ENCODE measurements around the gene RABEP1.

Gene RABEP1

DNA sequence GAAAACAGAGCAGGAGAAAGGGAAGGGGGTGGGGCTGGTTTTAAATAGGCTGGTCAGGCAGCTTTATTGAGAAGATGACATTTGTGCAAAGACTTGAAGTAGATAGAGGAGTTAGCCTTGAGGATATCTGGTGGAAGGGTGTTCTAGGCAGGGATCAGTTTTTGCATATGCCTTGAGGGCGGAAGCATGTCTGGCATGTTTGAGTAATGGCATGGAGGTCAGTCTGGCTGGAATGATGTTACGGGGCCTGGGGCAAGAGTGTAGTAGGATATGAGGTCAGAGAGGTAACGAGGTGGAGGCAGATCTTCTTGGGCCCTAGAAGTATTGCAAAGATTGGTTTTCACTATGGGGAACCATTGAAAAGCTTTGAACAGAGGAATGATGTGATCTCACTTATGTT lies 4.8 kb downstream of the RABEP1 start:
- Histone ChIP-seq H3K27ac (replicated peaks; ENCODE audit: low read length) (no peak overlapping the region), H4K8ac (ENCODE audit: low read depth, low read length) (no peak overlapping the region), H3K18ac (ENCODE audit: low read length) (no peak overlapping the region), H3K4ac (ENCODE audit: low read length) (no peak overlapping the region), H2AFZ (ENCODE audit: low read length) (no peak overlapping the region), H3K9me3 (replicated peaks in 1 of 2; ENCODE audit: control insufficient read depth in 2 of 2, insufficient read depth in 1 of 2, low read depth in 1 of 2, low read length in 2 of 2) (peaks cover 0 to 4% of the 10 kb centered on the region in 2 donors), H3K4me2 (ENCODE audit: insufficient read depth, low read length, poor library complexity, severe bottlenecking) (no peak overlapping the region), H3K79me1 (ENCODE audit: low read depth, low read length) (peaks cover 5% of the 10 kb centered on the region), H2BK15ac (ENCODE audit: low read length) (no peak overlapping the region), H3K9ac (ENCODE audit: low read depth, low read length, poor library complexity) (no peak overlapping the region), H3K36me3 (replicated peaks in 1 of 2; ENCODE audit: control insufficient read depth in 2 of 2, insufficient read depth in 2 of 2, low read length in 2 of 2) (peaks cover 4 to 37% of the 10 kb centered on the region in 2 donors), H2AK5ac (ENCODE audit: low read depth, low read length) (no peak overlapping the region), H3K4me1 (ENCODE audit: control insufficient read depth in 2 of 2, insufficient read depth in 1 of 2, low read depth in 1 of 2, low read length in 2 of 2) (peaks cover 0 to 5% of the 10 kb centered on the region in 2 donors), H3K14ac (ENCODE audit: low read length) (no peak overlapping the region), H3K4me3 (ENCODE audit: low read length in 2 of 2) (no peak overlapping the region), H2BK5ac (ENCODE audit: low read length) (no peak overlapping the region), H2BK12ac (ENCODE audit: low read length) (no peak overlapping the region), H4K91ac (ENCODE audit: low read depth, low read length, poor library complexity) (no peak overlapping the region), H2BK120ac (ENCODE audit: low read depth, low read length) (no peak overlapping the region), H3K23ac (ENCODE audit: low read depth, low read length, poor library complexity) (no peak overlapping the region), H3K27me3 (ENCODE audit: control insufficient read depth in 3 of 3, insufficient read depth in 3 of 3, low read depth in 1 of 3, low read length in 3 of 3) (no peaks in the 10 kb centered on the region)
- WGBS, 2 donors (ENCODE audit: extremely low coverage in 2 of 2, insufficient read length in 2 of 2, insufficient replicate concordance in 1 of 2) = no CpG with 5 or more reads among the region's 3 CpGs
- DNase-seq (ENCODE audit: low spot score) = no peak

DNA sequence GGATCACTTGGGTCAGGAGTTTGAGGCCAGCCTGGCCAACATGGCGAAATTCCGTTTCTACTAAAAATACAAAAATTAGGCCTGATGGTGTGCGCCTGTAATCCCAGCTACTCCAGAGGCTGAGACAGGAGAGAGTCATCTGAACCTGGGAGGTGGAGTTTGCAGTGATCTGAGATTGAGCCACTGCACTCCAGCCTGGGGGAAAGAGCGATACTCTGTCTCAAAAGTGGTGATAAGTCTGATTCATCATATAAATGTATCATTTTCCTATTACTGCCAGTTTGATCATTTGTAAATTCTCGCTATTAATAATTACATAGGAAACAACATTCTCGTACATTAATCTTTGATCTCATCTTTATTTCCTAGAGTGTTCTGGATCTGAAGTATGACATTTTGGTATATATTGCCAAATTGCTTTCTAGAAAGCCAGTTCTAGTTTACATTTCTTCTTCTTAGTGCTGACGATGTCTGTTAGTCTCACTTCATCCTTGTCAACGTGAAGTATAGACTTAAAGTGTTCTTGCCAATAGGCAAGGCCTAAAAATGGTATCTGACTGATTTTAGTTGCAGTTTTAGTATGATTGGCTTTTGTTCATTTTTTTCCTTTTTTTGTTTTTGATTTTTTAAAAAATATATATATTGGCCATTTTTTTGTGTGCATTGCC lies 9.7 kb downstream of the RABEP1 start:
- no peak overlapping the region for H4K8ac ChIP-seq (ENCODE audit: low read depth, low read length)
- H3K18ac ChIP-seq (ENCODE audit: low read length) = no peak overlapping the region
- peaks cover 4% of the 10 kb centered on the region for H3K79me1 ChIP-seq (ENCODE audit: low read depth, low read length)
- H3K4me2 ChIP-seq (ENCODE audit: insufficient read depth, low read length, poor library complexity, severe bottlenecking) = no peak overlapping the region
- H2AFZ ChIP-seq (ENCODE audit: low read length) = no peak overlapping the region
- peaks cover 0 to 4% of the 10 kb centered on the region in 2 donors for H3K9me3 ChIP-seq (replicated peaks in 1 of 2; ENCODE audit: control insufficient read depth in 2 of 2, insufficient read depth in 1 of 2, low read depth in 1 of 2, low read length in 2 of 2)
- H3K27ac ChIP-seq (replicated peaks; ENCODE audit: low read length) = no peak overlapping the region
- H2BK120ac ChIP-seq (ENCODE audit: low read depth, low read length) = no peak overlapping the region
- no peak overlapping the region for H3K9ac ChIP-seq (ENCODE audit: low read depth, low read length, poor library complexity)
- H2BK12ac ChIP-seq (ENCODE audit: low read length) = no peak overlapping the region
- H2BK5ac ChIP-seq (ENCODE audit: low read length) = no peak overlapping the region
- no peaks in the 10 kb centered on the region for H3K27me3 ChIP-seq (ENCODE audit: control insufficient read depth in 3 of 3, insufficient read depth in 3 of 3, low read depth in 1 of 3, low read length in 3 of 3)
- no peak for DNase-seq (ENCODE audit: low spot score)
- H3K36me3 ChIP-seq (replicated peaks in 1 of 2; ENCODE audit: control insufficient read depth in 2 of 2, insufficient read depth in 2 of 2, low read length in 2 of 2) = peaks cover under 1 to 29% of the 10 kb centered on the region in 2 donors
- H2AK5ac ChIP-seq (ENCODE audit: low read depth, low read length) = no peak overlapping the region
- H3K4me1 ChIP-seq (ENCODE audit: control insufficient read depth in 2 of 2, insufficient read depth in 1 of 2, low read depth in 1 of 2, low read length in 2 of 2) = no peaks in the 10 kb centered on the region
- H3K4ac ChIP-seq (ENCODE audit: low read length) = no peak overlapping the region
- H2BK15ac ChIP-seq (ENCODE audit: low read length) = no peak overlapping the region
- no peak overlapping the region for H3K4me3 ChIP-seq (ENCODE audit: low read length in 2 of 2)
- WGBS, 2 donors (ENCODE audit: extremely low coverage in 2 of 2, insufficient read length in 2 of 2, insufficient replicate concordance in 1 of 2) = no CpG with 5 or more reads among the region's 8 CpGs
- no peak overlapping the region for H3K14ac ChIP-seq (ENCODE audit: low read length)
- H4K91ac ChIP-seq (ENCODE audit: low read depth, low read length, poor library complexity) = no peak overlapping the region
- H3K23ac ChIP-seq (ENCODE audit: low read depth, low read length, poor library complexity) = no peak overlapping the region

DNA sequence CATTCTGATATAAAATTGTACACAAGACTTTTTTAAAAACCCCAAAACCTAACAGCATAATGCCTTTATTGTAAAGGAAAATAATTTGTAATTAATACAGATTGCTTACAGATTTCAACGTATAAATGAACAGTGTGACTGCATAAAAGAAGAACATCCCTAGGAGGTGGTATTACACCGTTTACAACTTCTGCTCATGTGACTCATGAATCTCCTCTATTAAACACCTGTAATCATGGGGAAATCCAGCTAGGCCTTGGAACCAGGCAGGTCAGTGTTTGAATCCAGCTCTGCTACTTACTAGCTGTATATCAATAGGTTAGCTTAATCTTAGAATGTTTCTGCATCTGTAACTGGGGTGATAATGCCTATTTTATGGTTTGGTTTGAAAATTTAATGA lies 15.2 kb downstream of the RABEP1 start:
- no peak overlapping the region for H2BK5ac ChIP-seq (ENCODE audit: low read length)
- no CpG with 5 or more reads among the region's 2 CpGs for WGBS, 2 donors (ENCODE audit: extremely low coverage in 2 of 2, insufficient read length in 2 of 2, insufficient replicate concordance in 1 of 2)
- no peak overlapping the region for H3K4me2 ChIP-seq (ENCODE audit: insufficient read depth, low read length, poor library complexity, severe bottlenecking)
- H4K8ac ChIP-seq (ENCODE audit: low read depth, low read length) = no peak overlapping the region
- H3K9ac ChIP-seq (ENCODE audit: low read depth, low read length, poor library complexity) = no peak overlapping the region
- H3K9me3 ChIP-seq (replicated peaks in 1 of 2; ENCODE audit: control insufficient read depth in 2 of 2, insufficient read depth in 1 of 2, low read depth in 1 of 2, low read length in 2 of 2) = no peaks in the 10 kb centered on the region
- H2AFZ ChIP-seq (ENCODE audit: low read length) = no peak overlapping the region
- no peak overlapping the region for H3K27ac ChIP-seq (replicated peaks; ENCODE audit: low read length)
- H3K18ac ChIP-seq (ENCODE audit: low read length) = no peak overlapping the region
- no peaks in the 10 kb centered on the region for H3K27me3 ChIP-seq (ENCODE audit: control insufficient read depth in 3 of 3, insufficient read depth in 3 of 3, low read depth in 1 of 3, low read length in 3 of 3)
- no peak overlapping the region for H2BK15ac ChIP-seq (ENCODE audit: low read length)
- H2BK12ac ChIP-seq (ENCODE audit: low read length) = no peak overlapping the region
- H3K79me1 ChIP-seq (ENCODE audit: low read depth, low read length) = peaks cover 2% of the 10 kb centered on the region
- no peak overlapping the region for H3K4ac ChIP-seq (ENCODE audit: low read length)
- H4K91ac ChIP-seq (ENCODE audit: low read depth, low read length, poor library complexity) = no peak overlapping the region
- DNase-seq (ENCODE audit: low spot score) = no peak
- no peak overlapping the region for H3K14ac ChIP-seq (ENCODE audit: low read length)
- no peak overlapping the region for H3K23ac ChIP-seq (ENCODE audit: low read depth, low read length, poor library complexity)
- H2BK120ac ChIP-seq (ENCODE audit: low read depth, low read length) = no peak overlapping the region
- H3K36me3 ChIP-seq (replicated peaks in 1 of 2; ENCODE audit: control insufficient read depth in 2 of 2, insufficient read depth in 2 of 2, low read length in 2 of 2) = peaks cover 0 to 42% of the 10 kb centered on the region in 2 donors
- H3K4me1 ChIP-seq (ENCODE audit: control insufficient read depth in 2 of 2, insufficient read depth in 1 of 2, low read depth in 1 of 2, low read length in 2 of 2) = no peaks in the 10 kb centered on the region
- H3K4me3 ChIP-seq (ENCODE audit: low read length in 2 of 2) = no peak overlapping the region
- H2AK5ac ChIP-seq (ENCODE audit: low read depth, low read length) = no peak overlapping the region

DNA sequence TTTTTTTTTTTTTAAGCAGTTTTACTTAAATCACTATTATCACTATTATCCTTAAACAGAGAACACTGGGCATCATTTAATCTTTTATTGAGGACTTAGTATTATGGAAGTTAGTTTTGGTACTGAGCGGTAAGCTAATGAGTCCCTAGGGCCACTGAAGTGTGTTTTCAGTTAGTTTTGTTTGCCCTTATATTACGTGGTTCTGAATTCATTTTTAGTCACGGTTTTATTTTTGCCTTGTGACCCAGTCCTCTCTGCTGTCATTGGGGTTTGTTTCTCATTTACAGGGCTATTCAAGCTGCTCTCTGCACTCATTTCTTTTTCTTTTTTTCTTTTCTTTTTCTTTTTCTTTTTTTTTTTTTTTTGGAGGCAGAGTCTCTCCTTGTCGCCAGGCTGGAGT lies 17.3 kb downstream of the RABEP1 start:
- WGBS, 2 donors (ENCODE audit: extremely low coverage in 2 of 2, insufficient read length in 2 of 2, insufficient replicate concordance in 1 of 2) = no CpG with 5 or more reads among the region's 4 CpGs

More for the DNA sequence above, 17.3 kb downstream of the RABEP1 start:
- Histone ChIP-seq H3K4me1 (ENCODE audit: control insufficient read depth in 2 of 2, insufficient read depth in 1 of 2, low read depth in 1 of 2, low read length in 2 of 2) (no peaks in the 10 kb centered on the region), H3K79me1 (ENCODE audit: low read depth, low read length) (peaks cover 5% of the 10 kb centered on the region), H2BK15ac (ENCODE audit: low read length) (no peak overlapping the region), H2AFZ (ENCODE audit: low read length) (no peak overlapping the region), H2AK5ac (ENCODE audit: low read depth, low read length) (no peak overlapping the region), H3K9me3 (replicated peaks in 1 of 2; ENCODE audit: control insufficient read depth in 2 of 2, insufficient read depth in 1 of 2, low read depth in 1 of 2, low read length in 2 of 2) (no peaks in the 10 kb centered on the region), H2BK120ac (ENCODE audit: low read depth, low read length) (no peak overlapping the region), H4K91ac (ENCODE audit: low read depth, low read length, poor library complexity) (no peak overlapping the region), H3K4me3 (ENCODE audit: low read length in 2 of 2) (no peak overlapping the region), H3K14ac (ENCODE audit: low read length) (no peak overlapping the region), H3K4ac (ENCODE audit: low read length) (no peak overlapping the region), H3K18ac (ENCODE audit: low read length) (no peak overlapping the region), H3K27ac (replicated peaks; ENCODE audit: low read length) (no peak overlapping the region), H4K8ac (ENCODE audit: low read depth, low read length) (no peak overlapping the region), H3K4me2 (ENCODE audit: insufficient read depth, low read length, poor library complexity, severe bottlenecking) (no peak overlapping the region), H3K23ac (ENCODE audit: low read depth, low read length, poor library complexity) (no peak overlapping the region), H3K36me3 (replicated peaks in 1 of 2; ENCODE audit: control insufficient read depth in 2 of 2, insufficient read depth in 2 of 2, low read length in 2 of 2) (peaks cover 0 to 29% of the 10 kb centered on the region in 2 donors), H3K9ac (ENCODE audit: low read depth, low read length, poor library complexity) (no peak overlapping the region), H2BK12ac (ENCODE audit: low read length) (no peak overlapping the region), H3K27me3 (ENCODE audit: control insufficient read depth in 3 of 3, insufficient read depth in 3 of 3, low read depth in 1 of 3, low read length in 3 of 3) (no peaks in the 10 kb centered on the region), H2BK5ac (ENCODE audit: low read length) (no peak overlapping the region)
- no peak for DNase-seq (ENCODE audit: low spot score)

Measured in neuronal stem cell (in vitro differentiated cells).